T-cell (primary cell): ENCODE data around the gene RB1. TPM values are rescaled to one million over a fixed set of nuclear protein-coding genes. Genes with fewer than 3 reads are reported as not detected.
A peak's percentile ranks its signal among the peaks of the same experiment; 100 is the strongest.

ENCODE experiments used
- ATAC-seq, 4 experiments: fragments of 200-7000 bp in 3 of 4; fragments of 150-1000 bp in 1 of 4; cut with Tn5 transposase; replicated peaks in 1 of 4; 1 replicate in 3 of 4; 2 replicates in 1 of 4; pipeline ENCODE4 v1.10.0; 2021; ENCODE audit warnings: moderate library complexity in 3 of 4, mild to moderate bottlenecking in 2 of 4, moderate number of reproducible peaks in 1 of 4
- CTCF ChIA-PET, 2 donors: fragments of 300-600 bp; sonication (Branson Sonifier 250); formaldehyde crosslinking; loops; one replicate each; lab custom pipeline; 2022; ENCODE audit warnings: antibody characterized with exemption in 2 of 2; lab: Charles Lee
- POLR2A ChIA-PET, 2 donors: fragments of 300-600 bp; sonication (Branson Sonifier 250); formaldehyde crosslinking; loops; one replicate each; lab custom pipeline; 2022; ENCODE audit warnings: antibody characterized with exemption in 2 of 2; lab: Charles Lee
- DNase-seq, 35 experiments: peaks; one replicate each; pipeline versions ENCODE4 v3.0.0 to v3.0.0-alpha.2; 2013 to 2023
- H3K27ac ChIP-seq: one replicate; pipeline ENCODE4 v1.5.1; 2013; ENCODE audit warnings: low read length
- H3K27me3 ChIP-seq, 2 experiments: replicated peaks in 1 of 2; 1 replicate in 1 of 2; 2 replicates in 1 of 2; pipeline versions ENCODE4 v1.6.1 to v1.7.0; 2013; ENCODE audit warnings: low read length in 1 of 2, mixed read lengths in 1 of 2; ENCODE audit not compliant: control insufficient read depth in 2 of 2, insufficient read depth in 2 of 2; ENCODE audit errors: extremely low read depth in 1 of 2
- H3K36me3 ChIP-seq, 2 donors: 1 replicate in 1 of 2; 2 replicates in 1 of 2; pipeline versions ENCODE4 v1.6.1 to v1.7.0; 2013; ENCODE audit warnings: low read length in 1 of 2; ENCODE audit not compliant: control insufficient read depth in 2 of 2, insufficient read depth in 1 of 2; ENCODE audit errors: extremely low read depth in 1 of 2
- H3K4me1 ChIP-seq, 2 experiments: 1 replicate in 1 of 2; 2 replicates in 1 of 2; pipeline versions ENCODE4 v1.6.1 to v1.7.0; 2013; ENCODE audit warnings: low read length in 2 of 2, mixed read lengths in 1 of 2; ENCODE audit not compliant: insufficient read depth in 2 of 2, control insufficient read depth in 1 of 2; ENCODE audit errors: extremely low read depth in 1 of 2
- H3K4me3 ChIP-seq, 2 donors: 1 replicate in 1 of 2; 2 replicates in 1 of 2; pipeline versions ENCODE4 v1.5.1 to v1.7.0; 2013; ENCODE audit warnings: mild to moderate bottlenecking in 2 of 2, low read length in 1 of 2, moderate library complexity in 1 of 2; ENCODE audit not compliant: control insufficient read depth in 1 of 2; ENCODE audit errors: extremely low read depth in 1 of 2
- H3K9me3 ChIP-seq: 2 replicates; pipeline ENCODE4 v1.7.0; 2013
- H3K27ac Mint-ChIP-seq, 2 donors: one replicate each; pipeline ENCODE4 v1.8.0; 2020 to 2021; ENCODE audit warnings: mild to moderate bottlenecking in 2 of 2, mixed read lengths in 2 of 2
- H3K27me3 Mint-ChIP-seq, 2 donors: one replicate each; pipeline ENCODE4 v1.8.0; 2021 to 2022; ENCODE audit warnings: mixed read lengths in 2 of 2
- H3K36me3 Mint-ChIP-seq: one replicate; pipeline ENCODE4 v1.8.0; 2021; ENCODE audit warnings: mixed read lengths
- H3K4me1 Mint-ChIP-seq, 3 donors: one replicate each; pipeline ENCODE4 v1.8.0; 2020 to 2022; ENCODE audit warnings: mixed read lengths in 3 of 3, mild to moderate bottlenecking in 1 of 3
- H3K4me3 Mint-ChIP-seq, 3 donors: one replicate each; pipeline ENCODE4 v1.8.0; 2020 to 2022; ENCODE audit warnings: mild to moderate bottlenecking in 3 of 3, mixed read lengths in 3 of 3, moderate library complexity in 3 of 3
- H3K9me3 Mint-ChIP-seq, 3 donors: one replicate each; pipeline ENCODE4 v1.8.0; 2020 to 2022; ENCODE audit warnings: mixed read lengths in 3 of 3
- WGBS: methylation state at CpG from one replicate; pipeline ENCODE4 v1.1.5; 2013; ENCODE audit warnings: missing lambda C conversion rate; ENCODE audit not compliant: insufficient coverage; 5-methylcytosine and 5-hydroxymethylcytosine counted together
- total RNA-seq, 35 experiments: library from RNA in 6 of 35; stranded (reverse) in 6 of 35; fragments of 120-200 nt in 1 of 35; gene quantifications; one replicate each; pipeline versions ENCODE4 v1.2.1 to v1.2.4 and lab custom pipeline; 2013 to 2026

The RB1 gene
- total RNA-seq, 5 donors from 2014 or later (not counting 1 experiment from before 2014, with no cell fraction given): 17.8 to 26.6 (median 24.0) TPM

DNA sequence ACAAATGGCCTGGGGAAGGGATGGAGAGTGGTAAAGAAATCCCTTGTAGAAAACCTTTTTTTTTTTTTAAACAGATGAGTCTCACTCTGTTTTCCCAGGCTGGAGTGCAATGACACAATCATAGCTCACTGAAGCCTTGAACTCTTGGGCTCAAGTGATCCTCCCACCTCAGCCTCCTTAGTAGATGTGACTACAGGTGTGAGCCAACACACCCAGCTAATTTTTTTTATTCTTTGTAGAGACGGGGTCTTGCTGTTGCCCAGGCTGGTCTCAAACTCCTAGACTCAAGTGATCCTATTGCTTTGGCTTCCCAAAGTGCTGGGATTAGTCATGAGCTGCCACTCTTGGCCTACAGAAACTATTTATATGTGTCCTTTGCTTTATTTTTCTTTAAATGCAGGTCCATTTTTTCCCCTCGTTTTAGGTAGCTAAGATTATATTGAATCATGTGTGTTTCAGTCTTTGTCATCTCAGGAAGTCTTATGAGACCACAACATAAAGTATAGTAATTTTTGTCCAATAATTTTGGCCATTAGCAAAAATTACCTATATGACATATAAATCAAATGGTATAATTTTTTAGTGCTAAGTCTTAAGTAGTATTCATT is 98.9 kb downstream of the RB1 start:
- Histone ChIP-seq H3K4me3 (no peak overlapping the region), H3K36me3 (no peaks in the 10 kb centered on the region), H3K27ac (peak overlapping the region; percentile 76), H3K4me1 (peaks cover 21 to 26% of the 10 kb centered on the region in 2 experiments), H3K9me3 (no peaks in the 10 kb centered on the region), H3K27me3 (no peaks in the 10 kb centered on the region)
- ATAC-seq (no peak), DNase-seq (no peak)
- peaks cover 71 to 86% (median 77%) of the 10 kb centered on the region in 3 donors for H3K4me1 Mint-ChIP-seq
- CTCF ChIA-PET: interaction anchor here (0.6 to 2.9 kb wide), 7 partner anchors 68 to 367 kb away, joined by 3 to 29 read pairs (median 3); no protein-coding TSS in a partner anchor
- peak overlapping the region in 1 of 3 donors; percentile 69 for H3K4me3 Mint-ChIP-seq
- H3K9me3 Mint-ChIP-seq: no peaks in the 10 kb centered on the region
- H3K36me3 Mint-ChIP-seq: peaks cover 6% of the 10 kb centered on the region
- WGBS: 20% methylated on average over 1 of the region's 2 CpGs
- POLR2A ChIA-PET: interaction anchor here (0.6 to 1.9 kb wide), 4 partner anchors 11 to 130 kb away, joined by 3 to 8 read pairs (median 6); partner anchors contain the start of genes LPAR6 (in 1 of the 2) and RCBTB2 (in 1 of the 2)
- H3K27ac Mint-ChIP-seq: peak overlapping the region; percentile 79 to 87
- H3K27me3 Mint-ChIP-seq: no peaks in the 10 kb centered on the region

DNA sequence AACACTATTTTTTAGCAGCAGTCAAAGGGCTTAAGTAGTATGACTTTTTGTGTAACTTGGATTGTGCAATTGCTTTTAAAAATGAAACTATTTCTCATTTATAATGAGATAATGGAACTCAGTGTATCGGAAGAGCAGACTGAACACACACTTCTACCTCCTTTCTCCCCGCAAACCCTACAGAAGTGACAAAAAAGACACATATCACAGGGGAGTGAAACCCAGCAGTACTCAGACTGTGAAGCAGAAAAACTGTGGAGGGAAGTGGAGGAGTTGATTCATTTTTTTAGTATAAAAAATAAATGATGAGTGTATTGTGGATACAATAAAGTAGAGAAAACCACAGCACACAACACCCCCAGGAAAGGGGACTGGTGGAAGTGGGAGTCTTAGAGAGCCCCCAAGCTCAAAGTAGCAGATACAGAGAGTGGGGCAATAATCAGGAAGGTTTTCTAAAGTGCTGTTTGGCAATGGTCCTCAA is 99.6 kb downstream of the RB1 start:
- Histone ChIP-seq H3K4me1 (peaks cover 25 to 26% of the 10 kb centered on the region in 2 experiments), H3K27ac (peak overlapping the region; percentile 76), H3K36me3 (no peaks in the 10 kb centered on the region), H3K27me3 (no peaks in the 10 kb centered on the region), H3K9me3 (no peaks in the 10 kb centered on the region), H3K4me3 (no peak overlapping the region)
- Mint-ChIP-seq H3K4me3 (peak overlapping the region; percentile 41 to 69 (median 58)), H3K4me1 (peaks cover 74 to 85% (median 78%) of the 10 kb centered on the region in 3 donors), H3K27me3 (no peaks in the 10 kb centered on the region), H3K36me3 (peaks cover 6% of the 10 kb centered on the region), H3K9me3 (no peaks in the 10 kb centered on the region), H3K27ac (peak overlapping the region; percentile 82 to 88)
- POLR2A ChIA-PET: interaction anchor here (0.7 to 1.0 kb wide), 2 partner anchors 10 to 69 kb away, joined by 3 to 4 read pairs; partner anchors contain the start of gene LPAR6 (in 1 of the 2)
- DNase-seq (peak in 5 of 35 experiments; percentile 7 to 60 (median 9)), ATAC-seq (peak; percentile 56 to 78 (median 68))
- CTCF ChIA-PET: interaction anchor here (0.6 to 2.9 kb wide), 6 partner anchors 69 to 366 kb away, joined by 3 to 29 read pairs (median 3); no protein-coding TSS in a partner anchor
- WGBS: no CpG with 5 or more reads among the region's 2 CpGs

DNA sequence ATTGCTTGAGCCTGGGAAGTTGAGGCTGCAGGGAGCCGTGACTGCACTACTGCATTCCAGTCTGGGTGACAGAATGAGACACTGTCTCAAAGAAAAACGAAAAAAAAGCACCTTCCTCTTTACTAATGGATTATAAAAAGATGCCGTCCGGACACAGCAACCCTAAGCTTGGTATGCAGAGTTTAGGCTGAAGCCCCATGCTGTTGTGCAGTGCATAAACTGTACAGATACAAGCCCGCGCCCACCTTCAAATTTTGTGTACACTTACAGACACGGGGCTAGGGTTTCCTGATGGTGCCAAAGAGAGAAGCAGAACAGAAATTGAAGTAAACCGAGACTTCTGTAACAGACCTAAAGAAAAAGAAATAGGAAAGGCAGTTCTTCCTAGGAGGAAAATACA is 100.4 kb downstream of the RB1 start:
- H3K27me3 Mint-ChIP-seq: no peaks in the 10 kb centered on the region
- ChIA-PET CTCF (no interaction called here), POLR2A (interaction anchor here in 1 of 2 donors (0.6 kb wide), 1 partner anchor 39 kb away, joined by 3 read pairs; no protein-coding TSS in a partner anchor)
- H3K36me3 Mint-ChIP-seq: peaks cover 9% of the 10 kb centered on the region
- Histone ChIP-seq H3K4me3 (no peak overlapping the region), H3K27ac (peak overlapping the region; percentile 76), H3K27me3 (no peaks in the 10 kb centered on the region), H3K36me3 (no peaks in the 10 kb centered on the region), H3K4me1 (peaks cover 26 to 27% of the 10 kb centered on the region in 2 experiments), H3K9me3 (no peaks in the 10 kb centered on the region)
- DNase-seq: no peak
- peak overlapping the region in 2 of 3 donors; percentile 17 to 69 for H3K4me3 Mint-ChIP-seq
- no peak for ATAC-seq
- peaks cover 81 to 85% (median 85%) of the 10 kb centered on the region in 3 donors for H3K4me1 Mint-ChIP-seq
- peak overlapping the region; percentile 82 to 88 for H3K27ac Mint-ChIP-seq
- no peaks in the 10 kb centered on the region for H3K9me3 Mint-ChIP-seq
- no CpG with 5 or more reads among the region's 8 CpGs for WGBS

DNA sequence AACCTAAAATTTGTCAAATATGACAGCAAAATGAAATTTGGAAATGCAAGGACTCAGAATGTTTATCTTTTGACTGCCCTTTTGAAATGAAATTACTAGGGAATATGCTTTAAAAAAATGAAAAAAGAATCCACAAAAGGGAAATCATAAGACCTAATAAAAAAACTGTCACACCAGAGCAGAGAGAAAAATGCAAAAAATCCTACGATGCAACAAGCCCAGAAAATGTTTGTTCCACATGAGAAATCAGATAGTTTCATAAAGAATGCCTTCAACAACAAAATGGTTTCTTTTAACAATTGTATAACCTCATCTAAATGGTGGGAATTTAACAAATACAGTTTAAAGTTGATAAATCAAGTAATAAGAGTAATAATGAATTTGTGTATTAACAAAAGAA is 101.4 kb downstream of the RB1 start:
- Histone ChIP-seq H3K4me3 (no peak overlapping the region), H3K4me1 (peaks cover 28 to 30% of the 10 kb centered on the region in 2 experiments), H3K9me3 (no peaks in the 10 kb centered on the region), H3K36me3 (no peaks in the 10 kb centered on the region), H3K27ac (peak overlapping the region; percentile 36), H3K27me3 (no peaks in the 10 kb centered on the region)
- WGBS: no CpG with 5 or more reads among the region's 1 CpG
- DNase-seq (no peak), ATAC-seq (no peak)
- Mint-ChIP-seq H3K27ac (peak overlapping the region; percentile 82 to 88), H3K4me3 (no peak overlapping the region), H3K36me3 (peaks cover 10% of the 10 kb centered on the region), H3K27me3 (no peaks in the 10 kb centered on the region), H3K4me1 (peaks cover 83 to 85% (median 84%) of the 10 kb centered on the region in 3 donors), H3K9me3 (no peaks in the 10 kb centered on the region)
- CTCF ChIA-PET: interaction anchor here in 1 of 2 donors (0.9 kb wide), 1 partner anchor 175 kb away, joined by 3 read pairs; no protein-coding TSS in a partner anchor
- POLR2A ChIA-PET: no interaction called here

DNA sequence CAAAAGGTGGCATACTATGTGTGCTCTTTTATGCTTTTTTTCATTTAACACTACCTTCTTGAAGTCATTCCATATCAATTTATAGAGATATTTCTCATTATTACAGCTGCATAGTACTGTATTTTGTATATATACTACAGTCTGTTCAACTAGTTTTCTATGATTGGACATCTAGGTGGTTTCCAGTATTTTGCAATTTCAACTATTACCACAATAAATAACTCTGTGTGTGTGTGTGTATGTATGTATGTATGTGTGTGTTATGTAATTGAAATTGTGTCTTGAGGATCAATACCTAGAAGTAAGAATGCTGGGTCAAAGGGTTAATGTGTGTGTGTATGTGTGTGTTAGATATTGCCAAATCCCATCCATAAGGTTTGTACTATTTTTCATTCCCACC is 102.3 kb downstream of the RB1 start:
- Mint-ChIP-seq H3K9me3 (no peaks in the 10 kb centered on the region), H3K36me3 (peaks cover 16% of the 10 kb centered on the region), H3K4me1 (peaks cover 81 to 82% (median 82%) of the 10 kb centered on the region in 3 donors), H3K4me3 (no peak overlapping the region), H3K27ac (peak overlapping the region; percentile 82 to 88), H3K27me3 (no peaks in the 10 kb centered on the region)
- H3K27me3 ChIP-seq: no peaks in the 10 kb centered on the region
- DNase-seq (peak in 1 of 35 experiments; percentile 39), ATAC-seq (no peak)
- peak overlapping the region; percentile 28 for H3K27ac ChIP-seq
- POLR2A ChIA-PET: interaction anchor here (0.5 to 0.7 kb wide), 2 partner anchors 28 to 90 kb away, joined by 3 to 4 read pairs; no protein-coding TSS in a partner anchor
- CTCF ChIA-PET: interaction anchor here in 1 of 2 donors (0.9 kb wide), 1 partner anchor 174 kb away, joined by 3 read pairs; no protein-coding TSS in a partner anchor
- peaks cover 28 to 30% of the 10 kb centered on the region in 2 experiments for H3K4me1 ChIP-seq
- H3K36me3 ChIP-seq: no peaks in the 10 kb centered on the region
- no peaks in the 10 kb centered on the region for H3K9me3 ChIP-seq
- no peak overlapping the region for H3K4me3 ChIP-seq

DNA sequence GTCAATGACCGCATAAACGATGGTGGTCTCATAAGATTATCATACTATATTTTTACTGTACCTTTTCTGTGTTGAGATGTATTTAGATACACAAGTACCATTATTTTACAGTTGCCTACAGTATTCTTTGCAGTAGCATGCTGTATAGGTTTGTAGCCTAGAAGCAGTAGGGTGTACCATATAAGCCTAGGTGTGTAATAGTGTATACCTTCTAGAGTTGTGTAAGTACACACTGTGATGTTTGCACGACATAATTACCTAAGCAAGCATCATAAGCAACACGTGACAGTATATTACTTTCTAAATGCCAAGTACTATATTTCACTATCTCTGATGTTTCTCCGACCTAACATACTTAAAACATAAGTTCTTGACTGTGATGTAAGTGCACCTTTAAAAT is 106.6 kb downstream of the RB1 start:
- Mint-ChIP-seq H3K27ac (peak overlapping the region; percentile 87 to 95), H3K36me3 (peaks cover 20% of the 10 kb centered on the region), H3K9me3 (no peaks in the 10 kb centered on the region), H3K4me1 (peaks cover 58 to 60% (median 59%) of the 10 kb centered on the region in 3 donors), H3K4me3 (peak overlapping the region; percentile 86 to 98 (median 97)), H3K27me3 (no peaks in the 10 kb centered on the region)
- DNase-seq: peak in 1 of 35 experiments; percentile 47
- peak in 1 of 4 experiments; percentile 44 for ATAC-seq
- no CpG with 5 or more reads among the region's 5 CpGs for WGBS
- no peaks in the 10 kb centered on the region for H3K9me3 ChIP-seq
- ChIA-PET CTCF (no interaction called here), POLR2A (no interaction called here)
- H3K4me1 ChIP-seq: peaks cover 12 to 15% of the 10 kb centered on the region in 2 experiments
- H3K27ac ChIP-seq: peak overlapping the region; percentile 80
- H3K36me3 ChIP-seq: no peaks in the 10 kb centered on the region
- H3K4me3 ChIP-seq: peak overlapping the region; percentile 23 to 48
- H3K27me3 ChIP-seq: no peaks in the 10 kb centered on the region
